PC-3 (cell line): ENCODE results near the gene CACNA1D. TPM values are rescaled to one million over a fixed set of nuclear protein-coding genes. Genes with fewer than 3 reads are reported as not detected.

Source experiments
- ATAC-seq: fragments of 200-7000 bp; cut with Tn5 transposase; 2 replicates; pipeline ENCODE4 v1.9.1; 2020; ENCODE audit warnings: mild to moderate bottlenecking, moderate library complexity
- BruUV-seq: library from RNA; stranded (reverse); fragments of 400-500 nt; replicated peaks from 2 replicates; lab custom pipeline; 2021; lab: Mats Ljungman, UMichigan
- CTCF ChIA-PET: fragments of 300-600 bp; sonication (Branson Sonifier 250); formaldehyde crosslinking; loops from one replicate; lab custom pipeline; 2022; ENCODE audit warnings: antibody characterized with exemption; lab: Charles Lee
- POLR2A ChIA-PET: fragments of 300-600 bp; sonication (Branson Sonifier 250); formaldehyde crosslinking; loops from one replicate; lab custom pipeline; 2022; ENCODE audit warnings: antibody characterized with exemption; ENCODE audit not compliant: unreplicated experiment; lab: Charles Lee
- DNase-seq: peaks from one replicate; pipeline ENCODE4 v3.0.0-alpha.2; 2015
- H2AFZ ChIP-seq: fragments of 300-600 bp; sonication (generic); 2 replicates; pipeline ENCODE4 v1.6.0; 2016; ENCODE audit warnings: antibody characterized with exemption, low read length
- H3F3A ChIP-seq: fragments of 300-600 bp; sonication (generic); one replicate; pipeline ENCODE4 v1.6.0; 2017; ENCODE audit warnings: antibody characterized with exemption, low read length, control low read depth, mild to moderate bottlenecking; ENCODE audit not compliant: unreplicated experiment
- H3K27ac ChIP-seq: fragments of 300-600 bp; sonication (generic); 2 replicates; pipeline ENCODE4 v1.5.1; 2016; ENCODE audit warnings: mild to moderate bottlenecking, low read length
- H3K27me3 ChIP-seq: fragments of 300-600 bp; sonication (generic); 2 replicates; pipeline ENCODE4 v1.6.1; 2016; ENCODE audit warnings: low read length, mixed read lengths
- H3K36me3 ChIP-seq: fragments of 300-600 bp; sonication (generic); 2 replicates; pipeline ENCODE4 v1.6.1; 2016; ENCODE audit warnings: low read depth, mixed run types, low read length, mixed read lengths
- H3K4me1 ChIP-seq: fragments of 300-600 bp; sonication (generic); 2 replicates; pipeline ENCODE4 v1.5.1; 2016; ENCODE audit warnings: low read length; ENCODE audit not compliant: insufficient read depth
- H3K4me2 ChIP-seq: fragments of 300-600 bp; sonication (generic); 2 replicates; pipeline ENCODE4 v1.6.0; 2016; ENCODE audit warnings: low read length
- H3K4me3 ChIP-seq: fragments of 300-600 bp; sonication (generic); 2 replicates; pipeline ENCODE4 v1.5.1; 2016; ENCODE audit warnings: mild to moderate bottlenecking, low read length, mixed read lengths
- H3K79me2 ChIP-seq: fragments of 300-600 bp; sonication (generic); 2 replicates; pipeline ENCODE4 v1.6.1; 2017; ENCODE audit warnings: low read length, mixed read lengths
- H3K9ac ChIP-seq: fragments of 300-600 bp; sonication (generic); 2 replicates; pipeline ENCODE4 v1.6.0; 2016; ENCODE audit warnings: mild to moderate bottlenecking, low read length
- H3K9me2 ChIP-seq: fragments of 300-600 bp; sonication (generic); replicated peaks from 2 replicates; pipeline ENCODE4 v1.6.1; 2016; ENCODE audit warnings: mixed run types, low read length, mixed read lengths
- H3K9me3 ChIP-seq: fragments of 300-600 bp; sonication (generic); 2 replicates; pipeline ENCODE4 v1.6.1; 2016; ENCODE audit warnings: low read length, mixed read lengths
- H4K20me1 ChIP-seq: fragments of 300-600 bp; sonication (generic); 2 replicates; pipeline ENCODE4 v1.6.1; 2016; ENCODE audit warnings: low read length, mixed read lengths
- EZH2 ChIP-seq: fragments of 300-600 bp; sonication (generic); IDR thresholded peaks from one replicate; pipeline ENCODE4 v1.6.1; 2017; ENCODE audit warnings: antibody characterized with exemption, mild to moderate bottlenecking, low read length; ENCODE audit not compliant: unreplicated experiment
- EZH2phosphoT487 ChIP-seq: fragments of 300-600 bp; sonication (generic); IDR thresholded peaks from 2 replicates; pipeline ENCODE4 v1.6.1; 2018; ENCODE audit warnings: mild to moderate bottlenecking, antibody characterized with exemption, low read length, borderline replicate concordance
- intact Hi-C: fragments of 100-400 bp; cut with micrococcal nuclease; formaldehyde crosslinking; loops from 2 replicates; pipeline ENCODE4 v1.9.0; 2023
- total RNA-seq: library from RNA; depleted of rRNA; stranded (reverse); fragments of >200 nt; gene quantifications from 2 replicates; pipeline ENCODE4 v1.2.3, GENCODE V29; 2014
- TF ChIP-seq, protein P1 (sequence below): fragments of 300-600 bp; sonication (generic); conservative IDR thresholded peaks from 2 replicates; pipeline ENCODE4 v1.5.1; 2017; ENCODE audit warnings: antibody characterized with exemption, low read depth, mild to moderate bottlenecking, low read length

The CACNA1D gene
- total RNA-seq, 1 experiment from 2014 or later, result not detected

DNA sequence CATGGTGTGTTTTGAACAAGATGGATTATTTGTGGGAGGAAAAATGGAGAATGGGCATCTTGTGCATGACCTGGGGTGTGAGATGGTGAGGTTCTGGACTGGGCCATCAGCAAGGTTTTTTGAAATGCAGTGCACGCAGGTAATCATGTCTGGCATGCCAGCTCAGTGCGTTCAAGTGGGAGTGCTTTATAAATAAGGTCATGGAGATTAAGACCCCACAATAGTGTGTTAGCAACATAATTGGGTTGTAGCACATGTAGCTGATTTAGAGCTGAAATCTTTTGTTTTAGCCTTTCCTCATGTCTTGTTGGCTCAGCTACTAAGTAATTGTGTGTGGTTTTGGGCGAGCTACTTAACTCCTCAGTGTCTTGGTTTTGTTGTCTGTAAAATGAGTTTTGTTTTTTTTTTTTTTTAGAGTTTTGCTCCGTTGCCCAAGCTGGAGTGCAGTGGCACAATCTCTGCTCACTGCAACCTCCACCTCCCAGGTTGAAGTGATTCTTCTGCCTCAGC is 3.9 kb upstream of the CACNA1D start:
- TF ChIP-seq EZH2phosphoT487, result no peak
- no peak for TF ChIP-seq EZH2
- TF ChIP-seq, protein P1, sequence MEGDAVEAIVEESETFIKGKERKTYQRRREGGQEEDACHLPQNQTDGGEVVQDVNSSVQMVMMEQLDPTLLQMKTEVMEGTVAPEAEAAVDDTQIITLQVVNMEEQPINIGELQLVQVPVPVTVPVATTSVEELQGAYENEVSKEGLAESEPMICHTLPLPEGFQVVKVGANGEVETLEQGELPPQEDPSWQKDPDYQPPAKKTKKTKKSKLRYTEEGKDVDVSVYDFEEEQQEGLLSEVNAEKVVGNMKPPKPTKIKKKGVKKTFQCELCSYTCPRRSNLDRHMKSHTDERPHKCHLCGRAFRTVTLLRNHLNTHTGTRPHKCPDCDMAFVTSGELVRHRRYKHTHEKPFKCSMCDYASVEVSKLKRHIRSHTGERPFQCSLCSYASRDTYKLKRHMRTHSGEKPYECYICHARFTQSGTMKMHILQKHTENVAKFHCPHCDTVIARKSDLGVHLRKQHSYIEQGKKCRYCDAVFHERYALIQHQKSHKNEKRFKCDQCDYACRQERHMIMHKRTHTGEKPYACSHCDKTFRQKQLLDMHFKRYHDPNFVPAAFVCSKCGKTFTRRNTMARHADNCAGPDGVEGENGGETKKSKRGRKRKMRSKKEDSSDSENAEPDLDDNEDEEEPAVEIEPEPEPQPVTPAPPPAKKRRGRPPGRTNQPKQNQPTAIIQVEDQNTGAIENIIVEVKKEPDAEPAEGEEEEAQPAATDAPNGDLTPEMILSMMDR, result no peak
- DNase-seq, result no peak
- Histone ChIP-seq H3K79me2 (no peaks in the 10 kb centered on the region), H3K27me3 (peaks cover 63% of the 10 kb centered on the region), H3K4me1 (0 out of 2 replicates have a peak, but pooled peaks cover 4% of the 10 kb centered on the region), H3K4me2 (no peak overlapping the region), H3K36me3 (no peaks in the 10 kb centered on the region), H3K27ac (no peak overlapping the region), H3K9me3 (no peaks in the 10 kb centered on the region), H3K9ac (no peak overlapping the region), H3K4me3 (no peak overlapping the region), H3K9me2 (no peaks in the 10 kb centered on the region), H3F3A (no peaks in the 10 kb centered on the region), H2AFZ (no peak overlapping the region), H4K20me1 (no peaks in the 10 kb centered on the region)
- CTCF ChIA-PET, result no interaction called here
- BruUV-seq, result no TSS peak
- intact Hi-C loops, result no loop called here
- ATAC-seq, result no peak
- POLR2A ChIA-PET, result no interaction called here

DNA sequence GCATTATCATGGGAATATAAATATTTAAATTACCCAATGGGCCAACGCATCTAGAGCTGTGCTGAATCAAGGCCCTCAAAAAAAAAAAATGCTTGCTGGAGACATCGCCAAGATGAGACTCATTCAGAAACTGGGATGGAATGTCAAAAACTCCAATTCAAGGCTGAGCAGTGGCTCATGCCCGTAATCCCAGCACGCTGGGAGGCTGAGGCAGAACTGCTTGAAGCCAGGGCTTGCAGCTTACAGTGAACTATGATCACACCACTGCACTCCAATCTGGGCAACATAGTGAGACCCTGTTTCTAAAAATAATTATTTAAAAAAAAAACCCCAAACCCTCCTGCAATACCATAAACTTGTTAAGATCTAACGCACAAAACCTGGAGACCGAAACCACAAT is 3.1 kb upstream of the CACNA1D start:
- no TSS peak for BruUV-seq
- no peak overlapping the region for H3K4me2 ChIP-seq
- H3K4me3 ChIP-seq, result no peak overlapping the region
- POLR2A ChIA-PET, result no interaction called here
- H3K9ac ChIP-seq, result no peak overlapping the region
- H2AFZ ChIP-seq, result no peak overlapping the region
- peaks cover 71% of the 10 kb centered on the region for H3K27me3 ChIP-seq
- H4K20me1 ChIP-seq, result no peaks in the 10 kb centered on the region
- no peak overlapping the region for H3K27ac ChIP-seq
- H3K4me1 ChIP-seq, result no peaks in the 10 kb centered on the region
- H3K9me2 ChIP-seq, result no peaks in the 10 kb centered on the region
- intact Hi-C loops, result no loop called here
- H3K9me3 ChIP-seq, result no peaks in the 10 kb centered on the region
- no peak for ATAC-seq
- DNase-seq, result no peak
- H3K36me3 ChIP-seq, result no peaks in the 10 kb centered on the region
- no peaks in the 10 kb centered on the region for H3F3A ChIP-seq
- H3K79me2 ChIP-seq, result no peaks in the 10 kb centered on the region
- TF ChIP-seq EZH2 (no peak), EZH2phosphoT487 (no peak)
- TF ChIP-seq, protein P1, result no peak
- CTCF ChIA-PET, result no interaction called here

DNA sequence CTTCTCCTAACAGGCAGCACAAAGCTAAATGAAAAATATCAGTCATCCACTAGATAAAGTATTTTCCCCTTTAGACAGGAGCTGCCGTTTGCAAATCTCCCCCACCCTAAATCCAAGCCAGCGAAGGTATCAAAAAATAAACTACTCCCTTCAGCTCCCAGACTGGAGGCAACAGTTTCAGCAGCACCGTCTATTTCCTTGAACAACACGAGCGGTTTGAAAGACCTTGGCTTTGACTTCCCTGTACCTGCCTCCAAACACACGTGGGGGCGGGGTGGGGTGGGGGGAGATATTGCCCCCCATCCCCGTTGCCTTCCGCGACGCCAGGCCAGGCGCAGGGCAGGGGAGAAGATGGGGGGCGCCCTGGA is 832 bp upstream of the CACNA1D start:
- ATAC-seq, result no peak
- intact Hi-C loops, result no loop called here
- no TSS peak for BruUV-seq

More for the DNA sequence above, 832 bp upstream of the CACNA1D start:
- no peaks in the 10 kb centered on the region for H3K4me1 ChIP-seq
- DNase-seq, result no peak
- no peak overlapping the region for H3K27ac ChIP-seq
- TF ChIP-seq, protein P1, result no peak
- TF ChIP-seq EZH2 (no peak), EZH2phosphoT487 (no peak)
- H3K4me3 ChIP-seq, result no peak overlapping the region
- H3K36me3 ChIP-seq, result no peaks in the 10 kb centered on the region
- ChIA-PET POLR2A (interaction anchor here (0.5 kb wide), 1 partner anchor 447 kb away, joined by 3 read pairs; the partner anchor contains the start of gene SFMBT1), CTCF (no interaction called here)
- no peaks in the 10 kb centered on the region for H3K9me3 ChIP-seq
- H3K79me2 ChIP-seq, result no peaks in the 10 kb centered on the region
- no peaks in the 10 kb centered on the region for H3K9me2 ChIP-seq
- peaks cover 89% of the 10 kb centered on the region for H3K27me3 ChIP-seq
- H3K4me2 ChIP-seq, result peak overlapping the region; percentile 56; the same call in 1 of the 2 replicates
- no peaks in the 10 kb centered on the region for H4K20me1 ChIP-seq
- H3K9ac ChIP-seq, result no peak overlapping the region
- no peaks in the 10 kb centered on the region for H3F3A ChIP-seq
- H2AFZ ChIP-seq, result no peak overlapping the region
